EL (cell line): ENCODE results near the gene KCNS1.
"Not testable (repeated sequence)": the region's sequence is repeated elsewhere in the genome, so short reads cannot be mapped to it uniquely, and the experiment has no call there.

Experiments used
- DNase-seq: peaks from one replicate; pipeline ENCODE4 v3.0.0-alpha.2; 2016

Gene KCNS1

GRCh38 chr20:45100563-45101245, at the start of gene KCNS1:
KCNS1 (minus strand) TSS chr20:45101127; CDS start chr20:45099236, 1,891 bp downstream.
- DNase-seq = peak; percentile 35

- no peak for DNase-seq
These were observed 48.1 kb upstream of the KCNS1 start for GRCh38 chr20:45149062-45149461.

GRCh38 chr20:45140836-45141235, 39.9 kb upstream of the KCNS1 start:
- no peak for DNase-seq

GRCh38 chr20:45139733-45140375, 38.9 kb upstream of the KCNS1 start:
- not testable (repeated sequence) for DNase-seq

GRCh38 chr20:45138561-45139300, 37.8 kb upstream of the KCNS1 start:
- DNase-seq = peak; percentile 8

- no peak for DNase-seq
These were observed 36.0 kb upstream of the KCNS1 start for GRCh38 chr20:45136911-45137310.

GRCh38 chr20:45128099-45128498, 27.2 kb upstream of the KCNS1 start:
- no peak for DNase-seq

GRCh38 chr20:45124365-45124764, 23.4 kb upstream of the KCNS1 start, which contains the start of gene WFDC12:
WFDC12 (minus strand) TSS chr20:45124465; CDS start chr20:45124447, 18 bp downstream.
- no peak for DNase-seq

- no peak for DNase-seq
These were observed 20.5 kb upstream of the KCNS1 start for GRCh38 chr20:45121388-45121787.

- DNase-seq = no peak
These were observed 18.8 kb upstream of the KCNS1 start for GRCh38 chr20:45119556-45120266.

GRCh38 chr20:45118028-45118427, 17.1 kb upstream of the KCNS1 start:
- no peak for DNase-seq

- DNase-seq = no peak
These were observed 16.7 kb upstream of the KCNS1 start for GRCh38 chr20:45117581-45117980.

GRCh38 chr20:45115829-45116228, 14.9 kb upstream of the KCNS1 start:
- no peak for DNase-seq

GRCh38 chr20:45115386-45115774, 14.5 kb upstream of the KCNS1 start:
- DNase-seq = no peak

GRCh38 chr20:45114465-45115385, 13.8 kb upstream of the KCNS1 start, which contains the start of gene WFDC5:
WFDC5 (minus strand) TSS chr20:45115174; CDS start chr20:45115083, 91 bp downstream.
- no peak for DNase-seq

- no peak for DNase-seq
These were observed 12.9 kb upstream of the KCNS1 start for GRCh38 chr20:45113865-45114264.

- no peak for DNase-seq
These were observed 11.8 kb upstream of the KCNS1 start for GRCh38 chr20:45112754-45113153.

GRCh38 chr20:45111799-45112471, 11.0 kb upstream of the KCNS1 start:
- no peak for DNase-seq

GRCh38 chr20:45111285-45111684, 10.4 kb upstream of the KCNS1 start:
- DNase-seq = no peak

- no peak for DNase-seq
These were observed 9.4 kb upstream of the KCNS1 start for GRCh38 chr20:45110301-45110700.

- no peak for DNase-seq
These were observed 8.7 kb upstream of the KCNS1 start for GRCh38 chr20:45109634-45110033.
